Measurements from ENCODE around the gene HMCN2. TPM values are rescaled to one million over a fixed set of nuclear protein-coding genes. Genes with fewer than 3 reads are reported as not detected.

Gene HMCN2
- polyA plus RNA-seq, 1 of the 3 experiments (the other 2 are of a cell fraction) = 0.15 TPM

- Histone ChIP-seq H3K27ac (ENCODE audit: low read depth in 2 of 2, low read length in 1 of 2) (no peak overlapping the region), H3K9me3 (no peaks in the 10 kb centered on the region), H3F3A (replicated peaks; ENCODE audit: insufficient read depth) (no peaks in the 10 kb centered on the region), H3K9me2 (no peaks in the 10 kb centered on the region), H2AFZ (ENCODE audit: low read depth) (no peak overlapping the region), H3K4me3 (ENCODE audit: low read depth in 2 of 2, low read length in 1 of 2) (no peak overlapping the region), H3K9ac (no peak overlapping the region), H3K4me1 (ENCODE audit: control insufficient read depth in 1 of 2, insufficient read depth in 2 of 2, low read depth in 1 of 2, low read length in 1 of 2) (peaks cover 0 to 36% of the 10 kb centered on the region in 2 experiments; a peak in 1 of 4 replicates), H3K79me2 (ENCODE audit: insufficient read depth) (no peaks in the 10 kb centered on the region), H4K20me1 (ENCODE audit: insufficient read depth) (no peaks in the 10 kb centered on the region), H3K36me3 (replicated peaks in 1 of 2; ENCODE audit: control insufficient read depth in 1 of 2, insufficient read depth in 2 of 2, low read length in 1 of 2) (no peaks in the 10 kb centered on the region), H3K4me2 (no peak overlapping the region), H3K27me3 (ENCODE audit: insufficient read depth) (no peaks in the 10 kb centered on the region)
- TF ChIP-seq NFIC (IDR thresholded peaks at IDR 0.05; ENCODE audit: borderline replicate concordance) (no peak), JUND (IDR thresholded peaks at IDR 0.05) (no peak), FOXJ3 (CRISPR knock-in tag; IDR thresholded peaks at IDR 0.05) (no peak), YY1 (IDR thresholded peaks at IDR 0.05; ENCODE audit: low read depth) (no peak), REST (IDR thresholded peaks at IDR 0.05; ENCODE audit: low read depth, low read length) (no peak), TEAD4 (IDR thresholded peaks at IDR 0.05; ENCODE audit: borderline replicate concordance, insufficient read depth) (no peak), ELF1 (IDR thresholded peaks at IDR 0.05) (no peak), USF1 (IDR thresholded peaks at IDR 0.05; ENCODE audit: borderline replicate concordance, low read depth) (no peak), MEF2A (IDR thresholded peaks at IDR 0.05; ENCODE audit: borderline replicate concordance, low read depth) (no peak), FOSL2 (IDR thresholded peaks at IDR 0.05; ENCODE audit: borderline replicate concordance, low read depth) (no peak), PBX3 (IDR thresholded peaks at IDR 0.05) (no peak), GABPA (IDR thresholded peaks at IDR 0.05; ENCODE audit: low read depth) (no peak), FOXM1 (IDR thresholded peaks at IDR 0.05; ENCODE audit: low read depth) (no peak), MXI1 (IDR thresholded peaks at IDR 0.05; ENCODE audit: low read depth, low read length) (no peak), NRF1 (IDR thresholded peaks at IDR 0.05; ENCODE audit: low read depth, low read length) (no peak)
- ChIA-PET POLR2A (no interaction called here), CTCF (interaction anchor here (0.7 to 1.8 kb wide), 4 partner anchors 12 to 75 kb away, joined by 3 to 7 read pairs (median 5); no protein-coding TSS in a partner anchor)
- 49% methylated on average over 8 of the region's 14 CpGs for WGBS (ENCODE audit: low lambda C conversion rate)
- DNase-seq = no peak
Measured at GRCh38 chr9:130311408-130312140, 46.0 kb downstream of the HMCN2 start.
